Measurements from ENCODE around the gene LACTB.

The LACTB gene, protein sequence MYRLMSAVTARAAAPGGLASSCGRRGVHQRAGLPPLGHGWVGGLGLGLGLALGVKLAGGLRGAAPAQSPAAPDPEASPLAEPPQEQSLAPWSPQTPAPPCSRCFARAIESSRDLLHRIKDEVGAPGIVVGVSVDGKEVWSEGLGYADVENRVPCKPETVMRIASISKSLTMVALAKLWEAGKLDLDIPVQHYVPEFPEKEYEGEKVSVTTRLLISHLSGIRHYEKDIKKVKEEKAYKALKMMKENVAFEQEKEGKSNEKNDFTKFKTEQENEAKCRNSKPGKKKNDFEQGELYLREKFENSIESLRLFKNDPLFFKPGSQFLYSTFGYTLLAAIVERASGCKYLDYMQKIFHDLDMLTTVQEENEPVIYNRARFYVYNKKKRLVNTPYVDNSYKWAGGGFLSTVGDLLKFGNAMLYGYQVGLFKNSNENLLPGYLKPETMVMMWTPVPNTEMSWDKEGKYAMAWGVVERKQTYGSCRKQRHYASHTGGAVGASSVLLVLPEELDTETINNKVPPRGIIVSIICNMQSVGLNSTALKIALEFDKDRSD

DNA sequence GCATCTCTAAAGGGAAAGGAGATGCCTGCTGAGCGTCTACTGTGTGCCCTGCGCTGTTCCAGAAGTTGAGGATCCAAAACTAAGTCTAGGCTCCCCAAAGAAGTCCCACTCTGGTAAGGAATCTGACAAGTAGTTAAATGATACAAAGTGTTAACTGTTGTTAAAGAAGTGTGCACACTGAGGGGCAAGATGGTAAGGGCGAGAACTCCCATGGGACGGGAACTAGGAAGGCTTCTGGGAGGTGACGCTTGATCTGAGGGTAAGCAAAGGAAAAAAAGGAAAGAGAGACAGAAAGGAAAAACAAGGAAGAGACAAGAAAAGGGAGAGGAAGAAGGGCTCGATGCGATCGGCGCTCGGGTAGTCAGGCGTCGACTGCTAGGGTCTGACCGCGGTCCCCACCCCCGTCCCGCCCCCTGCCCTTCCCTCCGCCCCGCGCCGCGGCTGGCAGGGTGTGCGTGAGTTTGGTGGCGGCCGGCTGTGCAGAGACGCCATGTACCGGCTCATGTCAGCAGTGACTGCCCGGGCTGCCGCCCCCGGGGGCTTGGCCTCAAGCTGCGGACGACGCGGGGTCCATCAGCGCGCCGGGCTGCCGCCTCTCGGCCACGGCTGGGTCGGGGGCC lies at the start of gene LACTB:
Gene LACTB (plus strand): TSS at position 480 of the 620 bp plus-strand sequence. CDS start 11 bp downstream, at position 491.
- in situ Hi-C loops (cut with HindIII; ENCODE audit: low pct_ligation_motif_present, low pct_unique_long_range_greater_than_20kb, low sequenced_read_pairs), result no loop called here
- DNase-seq, result peak; percentile 83

DNA sequence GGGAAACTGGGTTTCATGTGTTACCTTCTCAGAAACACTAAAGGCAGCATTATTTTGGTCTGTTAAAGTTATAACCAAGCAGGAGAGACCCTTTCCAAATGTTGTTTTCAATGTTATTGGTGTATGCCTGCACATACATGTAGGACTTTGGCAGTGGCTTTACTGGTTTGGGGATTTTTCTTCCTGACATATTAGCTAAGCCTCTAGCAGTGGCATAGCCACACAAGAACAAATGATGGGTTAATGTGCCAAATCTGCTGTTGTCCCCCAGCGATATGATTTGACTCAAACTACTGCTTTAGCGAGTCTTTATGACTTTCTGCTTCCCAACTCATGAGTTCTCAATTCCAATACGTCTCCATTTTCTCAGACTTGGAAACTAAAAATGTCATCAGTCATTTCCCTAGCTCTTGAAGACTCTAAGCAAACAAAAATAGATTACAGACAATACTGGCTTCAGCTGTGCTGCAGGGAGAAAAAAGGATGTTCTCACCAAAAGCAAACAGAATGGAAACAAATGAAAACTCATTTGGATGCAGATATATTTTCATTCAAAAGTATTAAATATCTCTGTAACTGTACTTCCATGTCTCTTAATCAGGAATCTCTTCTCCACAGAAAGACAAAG lies 49.5 kb upstream of the LACTB start:
- in situ Hi-C loops (cut with HindIII; ENCODE audit: low pct_ligation_motif_present, low pct_unique_long_range_greater_than_20kb, low sequenced_read_pairs), result no loop called here

DNA sequence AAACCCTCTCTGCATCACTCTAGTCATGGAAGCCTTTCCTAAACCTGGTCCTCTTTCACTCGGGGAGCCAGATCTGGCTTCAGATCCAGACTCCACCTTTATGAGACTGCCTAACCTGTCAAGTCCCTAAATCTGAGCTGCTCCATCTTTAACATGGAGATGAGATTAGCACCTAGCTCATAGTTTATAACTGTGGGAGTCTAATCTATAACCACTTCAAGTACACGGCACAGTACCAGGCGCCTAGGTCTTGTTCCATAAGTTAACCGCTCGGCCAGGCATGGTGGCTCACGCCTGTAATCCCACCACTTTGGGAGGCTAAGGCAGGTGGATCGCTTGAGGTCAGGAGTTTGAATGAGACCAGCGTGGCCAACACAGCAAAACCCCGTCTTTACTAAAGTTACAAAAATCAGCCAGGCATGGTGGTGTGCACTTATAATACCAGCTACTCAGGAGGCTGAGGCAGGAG lies 48.8 kb upstream of the LACTB start:
- in situ Hi-C loops (cut with HindIII; ENCODE audit: low pct_ligation_motif_present, low pct_unique_long_range_greater_than_20kb, low sequenced_read_pairs), result no loop called here
- peak; percentile 29 for DNase-seq

More for the DNA sequence above, 49.5 kb upstream of the LACTB start:
- peak; percentile 10 for DNase-seq

DNA sequence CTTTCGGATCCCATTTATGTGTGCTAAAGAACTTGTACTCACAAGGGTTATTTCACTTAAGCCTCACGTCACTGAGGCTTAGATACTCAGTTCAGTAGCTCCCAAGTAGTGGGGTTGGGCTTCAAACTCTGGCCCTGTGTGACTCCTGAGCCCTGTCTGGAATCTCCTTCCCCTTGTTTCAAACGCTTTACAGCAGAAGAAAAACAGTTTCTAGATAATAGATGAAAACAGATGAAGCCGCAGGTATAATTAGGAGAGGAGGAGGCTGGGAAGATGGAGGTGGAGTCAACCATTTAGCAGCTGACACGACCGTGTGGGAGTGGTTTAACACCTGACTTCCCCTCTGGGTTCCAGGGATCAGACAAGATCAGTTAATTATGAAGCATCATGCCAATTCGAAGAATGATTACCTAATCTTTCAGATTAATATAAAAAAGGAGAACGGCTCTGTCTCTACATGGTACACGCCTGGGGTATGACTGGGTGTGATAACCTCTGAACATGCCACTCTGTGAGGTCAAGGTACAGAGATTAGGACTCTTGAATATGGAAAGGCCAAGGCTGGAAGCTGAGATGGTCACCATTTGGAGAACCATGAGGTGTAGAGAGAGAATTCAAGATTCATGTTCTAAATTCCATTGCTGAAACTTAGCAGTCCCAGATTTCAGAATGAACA lies 48.0 kb upstream of the LACTB start:
- peak; percentile 43 for DNase-seq
- in situ Hi-C loops (cut with HindIII; ENCODE audit: low pct_ligation_motif_present, low pct_unique_long_range_greater_than_20kb, low sequenced_read_pairs), result no loop called here

DNA sequence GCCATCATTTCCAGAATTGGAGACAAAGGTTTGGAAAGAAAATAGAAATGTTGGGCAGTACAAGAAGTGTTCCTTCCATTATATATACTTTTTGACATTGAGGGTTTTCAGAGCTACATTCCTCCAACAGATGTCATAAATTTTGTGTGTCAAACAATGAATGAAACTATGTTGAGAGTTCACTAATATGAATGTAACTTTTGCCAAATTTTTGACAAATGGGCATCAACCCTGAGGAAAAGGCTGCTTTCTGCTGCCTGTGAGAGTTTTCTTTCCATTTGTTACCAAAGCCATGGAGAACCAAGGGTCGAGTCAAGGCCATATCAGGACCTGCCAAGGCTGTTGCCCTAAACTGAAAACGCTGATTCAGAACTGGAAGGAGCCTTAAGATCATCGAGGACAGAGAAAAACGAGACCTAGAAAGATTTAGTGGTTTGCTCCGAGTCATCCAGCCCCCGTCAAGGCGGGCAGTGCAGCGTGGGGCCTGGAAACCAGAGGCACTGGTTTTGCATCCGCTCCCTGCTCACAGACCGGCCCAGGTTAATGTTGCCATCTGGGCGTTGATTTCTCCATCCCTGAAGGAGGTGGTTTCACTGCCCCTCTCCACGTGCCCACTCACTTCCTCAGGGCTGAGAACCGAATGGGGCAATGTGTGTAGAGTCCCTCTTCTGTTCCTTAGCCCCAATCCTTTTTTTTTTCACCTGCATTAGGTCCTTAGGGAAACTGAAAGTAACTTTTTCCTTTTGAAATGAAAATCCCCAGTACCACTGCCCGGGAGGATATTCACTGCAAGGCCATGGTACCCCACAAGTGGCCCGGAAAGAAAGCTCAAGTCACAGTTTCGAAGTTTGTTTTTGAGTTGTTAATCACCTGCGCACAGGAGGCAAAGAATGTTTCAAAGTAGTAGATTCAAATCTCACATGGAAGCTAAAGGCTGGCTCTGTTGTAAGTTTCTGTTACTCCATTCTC lies 46.4 kb upstream of the LACTB start:
- DNase-seq, result peak; percentile 15

DNA sequence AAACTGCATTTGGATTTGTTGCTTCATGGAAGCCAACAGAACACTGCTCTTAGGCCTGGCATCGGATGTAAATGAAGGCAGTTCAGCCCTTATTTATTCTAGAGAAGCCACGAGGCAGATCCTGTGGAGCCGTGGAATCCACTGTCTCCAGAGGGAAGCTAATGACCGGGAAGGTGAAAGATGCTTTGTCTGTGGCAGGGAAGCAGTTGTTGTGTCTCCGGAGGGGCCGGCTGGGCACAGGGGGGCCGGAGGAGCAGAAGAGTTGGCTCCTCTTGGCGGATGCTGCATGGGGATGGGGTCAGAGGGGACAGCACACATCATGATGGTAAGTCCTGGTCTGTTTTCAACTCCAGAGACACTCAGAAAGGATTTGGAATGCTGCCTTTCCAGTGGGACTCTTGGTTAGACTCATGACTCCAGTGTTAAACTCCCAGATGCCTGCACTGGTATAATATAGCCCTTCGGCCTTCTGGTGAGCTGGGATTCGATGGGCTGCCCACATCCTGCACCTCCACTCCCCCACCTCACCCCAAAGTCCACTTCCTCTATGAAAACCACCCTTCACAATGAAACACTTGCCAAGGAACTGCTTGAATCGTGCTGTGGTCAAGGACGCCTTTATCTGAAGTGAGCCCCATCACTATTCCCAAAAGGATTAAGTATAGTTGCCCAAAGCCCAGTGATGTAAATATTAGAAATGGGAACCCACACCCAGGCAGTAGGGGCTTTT lies 45.5 kb upstream of the LACTB start:
- no peak for DNase-seq
- in situ Hi-C loops (cut with HindIII; ENCODE audit: low pct_ligation_motif_present, low pct_unique_long_range_greater_than_20kb, low sequenced_read_pairs), result no loop called here

More for the DNA sequence above, 46.4 kb upstream of the LACTB start:
- in situ Hi-C loops (cut with HindIII; ENCODE audit: low pct_ligation_motif_present, low pct_unique_long_range_greater_than_20kb, low sequenced_read_pairs), result no loop called here

DNA sequence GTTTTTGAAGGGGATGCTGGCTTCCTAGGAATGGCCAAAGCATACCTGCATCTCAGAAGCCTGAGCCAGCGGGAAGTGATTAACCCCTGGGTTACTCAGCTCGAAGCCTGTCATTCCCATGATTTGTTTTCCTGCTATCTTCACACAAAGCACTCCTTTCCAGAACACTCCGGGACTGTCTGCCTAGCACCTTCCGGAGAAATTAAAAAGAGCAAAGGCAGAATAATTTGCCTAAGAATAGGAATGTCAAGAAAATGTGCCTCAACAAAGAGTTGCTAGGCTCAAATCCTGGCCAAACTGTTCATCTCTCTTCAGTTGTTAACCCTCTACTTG lies 45.0 kb upstream of the LACTB start:
- DNase-seq, result no peak
- in situ Hi-C loops (cut with HindIII; ENCODE audit: low pct_ligation_motif_present, low pct_unique_long_range_greater_than_20kb, low sequenced_read_pairs), result no loop called here

DNA sequence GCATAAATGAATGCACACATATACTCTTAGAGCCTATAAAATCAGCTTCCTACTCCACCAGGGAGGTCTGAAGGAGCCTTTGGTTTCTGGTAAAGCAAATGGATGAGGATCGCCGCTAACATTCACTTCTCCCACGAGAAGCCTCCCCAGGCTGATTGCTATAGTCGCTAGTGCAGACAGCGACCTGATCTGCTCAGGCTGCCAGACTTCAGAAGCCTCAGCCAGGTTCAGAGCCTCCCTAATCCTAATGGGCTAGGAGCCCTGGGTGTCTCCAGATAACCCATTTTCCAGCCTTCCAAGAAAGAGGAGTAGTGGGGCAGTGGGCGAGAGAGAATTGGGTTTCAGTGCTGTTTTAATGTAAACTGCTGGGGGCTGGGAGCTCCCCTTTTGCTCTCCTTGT lies 43.7 kb upstream of the LACTB start:
- DNase-seq, result no peak
- in situ Hi-C loops (cut with HindIII; ENCODE audit: low pct_ligation_motif_present, low pct_unique_long_range_greater_than_20kb, low sequenced_read_pairs), result no loop called here

DNA sequence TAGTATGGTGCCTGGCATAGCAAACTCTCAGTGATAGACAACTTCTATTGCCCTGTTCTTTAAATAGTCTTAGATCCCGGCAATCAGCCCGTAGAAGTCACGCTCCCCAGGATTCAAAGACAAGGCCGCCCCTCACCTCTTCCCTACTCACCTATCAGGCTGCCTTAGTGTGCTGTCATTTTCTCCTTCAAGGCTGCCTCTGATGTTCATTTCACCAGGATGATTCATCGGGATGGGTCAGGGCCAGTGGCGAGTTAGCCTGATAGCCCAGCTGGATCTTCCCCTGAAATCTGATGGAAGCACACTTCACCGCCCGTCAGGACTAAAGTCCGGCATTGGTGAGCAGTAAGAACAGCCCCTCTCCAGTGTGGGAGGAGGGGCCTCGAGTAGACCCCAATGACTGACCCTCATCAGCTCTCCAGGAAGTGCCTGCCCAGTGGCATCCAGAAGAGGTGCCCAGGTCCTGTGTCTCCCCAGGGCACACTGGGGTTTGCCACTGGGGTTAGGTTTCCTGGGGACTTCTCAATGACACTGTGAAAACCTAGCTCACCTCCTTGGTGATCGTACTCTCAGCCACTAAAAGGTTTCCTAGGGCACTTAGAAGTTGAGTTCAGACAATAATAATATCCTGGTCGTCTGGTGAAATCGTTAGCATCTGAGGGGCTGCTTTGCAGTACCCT lies 41.6 kb upstream of the LACTB start:
- DNase-seq, result peak; percentile 81
- in situ Hi-C loops (cut with HindIII; ENCODE audit: low pct_ligation_motif_present, low pct_unique_long_range_greater_than_20kb, low sequenced_read_pairs), result no loop called here

DNA sequence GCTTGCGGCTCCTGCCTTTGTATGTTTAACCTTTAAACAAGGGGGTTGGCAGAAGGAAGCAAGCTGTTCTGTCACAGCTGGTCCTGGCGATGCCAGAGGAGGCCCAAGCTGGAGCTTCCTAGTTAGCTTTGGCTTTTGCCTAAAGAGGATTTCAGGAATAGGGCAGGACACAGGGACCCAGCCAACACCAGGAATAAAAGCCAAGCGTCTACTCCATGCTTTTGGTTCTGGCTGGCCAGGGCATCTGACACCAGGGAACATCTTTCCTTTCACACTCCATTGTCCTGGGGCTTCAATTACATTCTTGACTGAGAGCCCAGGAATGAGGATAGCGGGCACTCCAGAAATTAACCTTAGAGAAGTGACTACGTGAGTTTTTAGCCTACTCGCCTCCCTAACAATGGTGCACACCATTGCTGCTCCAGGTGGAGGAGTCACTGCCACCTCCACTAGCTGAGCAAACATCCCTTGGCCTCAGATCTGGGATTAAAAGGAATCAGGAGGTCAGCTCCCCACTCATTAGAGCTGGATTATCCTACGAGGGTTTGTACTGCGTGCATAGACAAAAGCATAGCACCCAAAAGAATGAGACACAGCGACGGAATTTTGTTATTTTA lies 40.9 kb upstream of the LACTB start:
- no peak for DNase-seq
- in situ Hi-C loops (cut with HindIII; ENCODE audit: low pct_ligation_motif_present, low pct_unique_long_range_greater_than_20kb, low sequenced_read_pairs), result no loop called here

DNA sequence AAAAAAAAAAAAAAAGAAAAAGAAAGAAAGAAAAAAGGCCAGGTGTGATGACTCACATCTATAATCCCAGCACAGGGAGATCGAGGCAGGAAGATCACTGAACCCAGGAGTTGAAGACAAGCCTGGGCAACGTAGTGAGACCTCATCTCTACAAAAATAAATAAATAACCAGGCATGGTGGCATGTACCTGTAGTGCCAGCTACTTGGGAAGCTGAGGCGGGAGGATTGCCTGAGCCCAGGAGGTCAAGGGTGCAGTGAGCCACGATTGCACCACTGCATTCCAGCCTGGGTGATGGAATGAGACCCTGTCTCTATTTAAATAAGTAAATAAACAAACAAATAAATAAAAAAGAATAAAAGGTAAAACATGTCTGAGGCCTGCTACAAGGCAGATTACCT lies 39.3 kb upstream of the LACTB start:
- DNase-seq, result no peak
- in situ Hi-C loops (cut with HindIII; ENCODE audit: low pct_ligation_motif_present, low pct_unique_long_range_greater_than_20kb, low sequenced_read_pairs), result no loop called here

DNA sequence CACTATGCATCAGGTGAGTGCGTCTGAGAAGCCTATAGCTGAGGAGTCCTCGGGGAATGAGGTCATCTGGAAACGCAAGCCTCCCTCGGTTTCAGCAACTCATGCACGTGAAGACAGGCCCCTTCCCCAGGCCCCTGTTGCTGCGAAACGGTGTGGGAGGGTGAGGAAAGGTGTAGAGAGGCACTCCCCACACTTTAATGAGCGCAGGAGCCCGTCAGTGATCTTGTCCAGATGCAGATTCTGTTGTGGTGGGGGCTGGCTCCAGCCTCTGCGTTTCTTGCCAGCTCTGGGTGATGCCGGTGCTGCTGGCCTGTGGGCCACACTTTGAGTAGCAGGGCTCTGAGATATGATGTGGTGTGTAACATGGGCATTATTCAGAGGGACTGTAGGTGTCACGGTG lies 38.6 kb upstream of the LACTB start:
- in situ Hi-C loops (cut with HindIII; ENCODE audit: low pct_ligation_motif_present, low pct_unique_long_range_greater_than_20kb, low sequenced_read_pairs), result no loop called here
- DNase-seq, result no peak

DNA sequence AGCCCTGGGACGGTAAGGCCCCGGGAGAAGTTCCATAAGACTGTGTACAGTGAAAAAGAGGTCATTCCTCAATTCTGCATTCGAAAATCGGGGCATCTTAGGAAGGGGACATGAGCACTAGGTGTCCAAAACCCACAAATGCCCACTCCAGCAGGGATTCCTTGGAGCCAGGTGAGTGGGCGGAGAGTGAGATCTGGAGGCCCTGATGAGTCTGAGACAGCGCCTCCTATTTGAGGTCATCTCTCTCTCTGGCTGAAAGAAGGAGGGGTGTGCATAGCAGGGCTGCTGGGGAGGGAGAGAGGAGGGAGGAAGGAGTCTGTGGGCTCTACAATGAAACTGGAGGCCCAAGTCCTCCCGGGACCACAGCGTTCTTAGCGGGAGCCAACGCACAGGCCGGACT lies 38.1 kb upstream of the LACTB start:
- in situ Hi-C loops (cut with HindIII; ENCODE audit: low pct_ligation_motif_present, low pct_unique_long_range_greater_than_20kb, low sequenced_read_pairs), result no loop called here
- DNase-seq, result no peak

DNA sequence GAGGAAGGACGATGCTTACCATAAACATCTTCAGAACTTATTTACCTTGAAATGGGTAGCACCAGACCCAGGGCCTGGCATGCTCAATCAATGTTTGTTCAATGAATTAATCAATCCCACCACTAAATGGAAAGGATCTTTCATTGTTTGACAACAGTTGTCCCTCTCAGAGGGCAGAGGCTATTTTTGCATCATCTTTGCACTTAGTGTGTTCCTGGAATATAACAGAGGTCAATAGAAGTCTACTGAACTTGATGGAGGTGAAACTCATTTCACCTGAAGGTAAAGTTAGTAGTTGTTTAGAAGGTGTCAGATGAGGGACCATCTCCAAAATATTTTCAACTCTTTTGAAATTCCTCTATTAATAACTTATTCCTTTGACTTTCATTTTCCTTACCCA lies 36.9 kb upstream of the LACTB start:
- in situ Hi-C loops (cut with HindIII; ENCODE audit: low pct_ligation_motif_present, low pct_unique_long_range_greater_than_20kb, low sequenced_read_pairs), result no loop called here
- DNase-seq, result no peak

DNA sequence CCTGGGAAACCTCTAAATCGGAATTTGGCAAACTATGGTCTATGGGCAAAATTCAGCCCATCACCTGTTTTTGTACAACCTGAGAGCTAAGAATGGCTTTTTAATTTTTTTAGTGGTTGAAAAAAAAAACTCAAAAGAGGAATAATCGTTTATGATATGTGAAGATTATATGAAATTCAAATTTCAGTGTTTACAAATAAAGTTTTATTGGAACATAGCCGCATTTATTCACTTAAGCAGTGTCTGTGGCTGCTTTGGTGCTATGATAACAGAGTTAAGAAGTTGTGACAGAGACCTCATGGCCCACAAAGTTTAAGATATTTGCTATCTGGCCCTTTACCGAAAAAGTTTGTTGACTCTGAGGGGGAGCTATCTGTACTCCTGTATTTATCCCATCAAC lies 36.4 kb upstream of the LACTB start:
- no peak for DNase-seq
- in situ Hi-C loops (cut with HindIII; ENCODE audit: low pct_ligation_motif_present, low pct_unique_long_range_greater_than_20kb, low sequenced_read_pairs), result no loop called here

DNA sequence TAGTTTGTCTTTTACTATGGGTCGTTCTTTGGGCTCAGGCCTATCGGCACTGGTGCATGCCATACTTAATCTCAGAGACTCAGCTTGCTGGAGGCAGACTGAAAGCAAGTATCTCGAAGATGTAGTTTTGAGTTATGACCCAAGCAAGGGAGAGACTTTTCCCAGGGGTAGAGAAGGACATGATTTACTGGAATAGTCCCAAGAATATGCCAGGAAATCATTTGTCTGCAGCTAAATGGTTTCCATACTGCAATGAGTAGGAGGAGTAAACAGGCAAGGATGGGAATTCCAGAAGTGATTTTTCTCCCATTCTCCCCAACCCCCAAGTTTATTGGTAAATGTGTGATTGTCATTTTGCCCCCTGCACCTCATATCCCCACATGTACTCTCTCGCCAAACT lies 35.4 kb upstream of the LACTB start:
- no peak for DNase-seq
- in situ Hi-C loops (cut with HindIII; ENCODE audit: low pct_ligation_motif_present, low pct_unique_long_range_greater_than_20kb, low sequenced_read_pairs), result no loop called here

Data from ACHN (cell line).